Effector CD8-positive, alpha-beta T cell (primary cell): ENCODE data around the gene PRICKLE2.

ENCODE experiments used
- DNase-seq: peaks from one replicate; lab custom pipeline; 2025; lab: John Stamatoyannopoulos, UW

Gene PRICKLE2

GRCh38 chr3:64187065-64187959 is 38.0 kb downstream of the PRICKLE2 start:
- DNase-seq, result no peak

- DNase-seq, result no peak
Measured at GRCh38 chr3:64186667-64187064, 38.6 kb downstream of the PRICKLE2 start.

GRCh38 chr3:64185436-64185835 is 39.8 kb downstream of the PRICKLE2 start:
- DNase-seq, result no peak

DNA sequence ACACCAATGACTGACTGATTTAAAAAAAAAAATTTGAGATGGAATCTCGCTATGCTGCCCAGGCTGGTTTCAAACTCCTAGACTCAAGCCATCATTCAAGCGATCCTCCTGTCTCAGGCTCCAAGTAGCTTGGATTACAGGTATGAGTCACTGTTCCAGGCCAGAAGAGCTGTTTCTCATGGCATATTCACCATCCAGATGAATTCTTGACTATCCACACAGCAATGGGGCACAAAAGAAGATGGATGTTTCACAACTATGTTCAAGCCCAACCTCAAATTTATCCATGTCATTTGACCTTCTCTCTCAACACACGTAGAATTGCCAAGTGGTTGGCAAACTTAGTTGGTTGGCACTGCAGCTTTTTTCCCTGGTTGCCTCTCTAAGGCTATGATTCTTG is 40.6 kb downstream of the PRICKLE2 start:
- DNase-seq, result no peak

- DNase-seq, result no peak
Measured at GRCh38 chr3:64179860-64180259, 45.4 kb downstream of the PRICKLE2 start.

- no peak for DNase-seq
Measured at GRCh38 chr3:64179249-64179648, 46.0 kb downstream of the PRICKLE2 start.

- no peak for DNase-seq
Measured at GRCh38 chr3:64178419-64178818, 46.8 kb downstream of the PRICKLE2 start.

- DNase-seq, result no peak
Measured at GRCh38 chr3:64176461-64176996, 48.7 kb downstream of the PRICKLE2 start.

DNA sequence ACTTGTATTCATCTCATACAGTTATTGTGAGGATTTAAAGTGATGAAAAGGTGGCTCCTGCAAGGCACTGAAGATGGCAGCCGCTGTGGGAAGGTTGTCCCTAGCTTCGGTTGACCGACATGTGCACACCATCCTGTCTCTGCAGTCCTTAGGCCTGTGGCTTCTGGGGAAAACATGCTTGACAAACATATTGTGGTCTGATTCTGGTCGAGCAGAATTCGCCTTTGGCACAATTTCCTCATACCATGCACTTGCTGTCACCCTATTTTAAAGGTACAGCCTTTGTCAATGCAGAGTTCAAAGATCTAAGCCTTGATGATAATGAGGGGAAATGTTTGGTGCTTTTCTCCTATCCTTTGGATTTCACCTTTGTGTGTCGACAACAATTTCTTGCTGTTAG is 50.9 kb downstream of the PRICKLE2 start:
- DNase-seq, result no peak

- no peak for DNase-seq
Measured at GRCh38 chr3:64173563-64173962, 51.7 kb downstream of the PRICKLE2 start.

GRCh38 chr3:64170270-64170669 is 55.0 kb downstream of the PRICKLE2 start:
- no peak for DNase-seq

DNA sequence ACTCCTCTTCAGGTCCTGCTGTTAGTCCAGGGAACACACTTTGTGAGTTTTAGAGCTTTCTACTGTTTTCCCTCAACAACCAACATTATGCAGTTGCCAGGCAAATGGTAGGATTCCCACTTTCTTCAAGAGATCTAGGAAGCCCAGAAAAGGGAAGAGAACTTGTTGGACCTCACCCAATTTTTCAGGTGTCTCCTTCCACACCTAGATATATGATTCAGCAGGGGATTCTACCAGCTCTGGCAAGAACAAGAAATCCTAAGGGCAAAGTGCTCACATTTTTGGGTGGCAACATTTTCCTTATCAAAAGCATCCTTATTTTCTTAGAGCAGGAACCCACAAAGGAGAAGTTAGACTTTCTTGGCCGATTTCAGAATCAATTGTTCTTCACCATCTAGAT is 57.4 kb downstream of the PRICKLE2 start:
- DNase-seq, result no peak

GRCh38 chr3:64167351-64167750 is 57.9 kb downstream of the PRICKLE2 start:
- no peak for DNase-seq

GRCh38 chr3:64166584-64167162 is 58.6 kb downstream of the PRICKLE2 start:
- no peak for DNase-seq

DNA sequence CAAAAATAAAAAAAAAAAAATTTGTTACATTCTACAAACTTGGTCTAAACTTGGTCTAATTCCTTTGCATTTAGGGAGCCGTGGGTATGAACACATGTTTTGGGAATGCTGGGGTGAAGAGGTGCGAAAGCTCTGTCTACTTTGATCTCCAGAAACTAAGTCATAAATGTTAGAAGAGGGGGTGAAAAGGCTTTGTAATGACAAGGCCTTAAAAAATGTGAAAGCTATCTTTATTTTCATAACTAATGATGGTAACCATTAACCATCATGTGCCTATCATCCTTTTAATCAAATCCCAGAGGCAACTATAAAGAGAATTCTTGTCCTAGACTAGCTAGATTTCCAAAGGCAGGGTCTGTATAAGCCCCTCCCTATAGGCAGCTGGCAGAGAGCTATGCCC is 60.9 kb downstream of the PRICKLE2 start:
- no peak for DNase-seq

DNA sequence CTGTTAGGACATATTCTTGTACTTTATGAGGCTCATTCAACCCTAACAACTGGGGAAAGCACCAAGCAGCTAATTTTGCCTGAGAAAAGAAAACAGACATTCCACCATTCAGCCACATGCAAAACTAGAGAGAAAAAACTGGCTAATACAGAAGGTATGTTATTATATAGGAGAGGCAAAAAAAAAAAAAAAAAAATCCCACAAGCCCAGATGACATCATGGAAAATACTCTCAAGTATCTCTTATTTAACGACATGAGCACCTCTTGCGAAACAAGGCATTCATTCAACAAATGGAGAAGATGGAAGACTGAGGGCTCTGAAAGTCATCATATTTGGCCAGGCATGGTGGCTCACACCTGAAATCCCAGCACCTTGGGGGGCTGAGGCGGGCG is 61.5 kb downstream of the PRICKLE2 start:
- no peak for DNase-seq

DNA sequence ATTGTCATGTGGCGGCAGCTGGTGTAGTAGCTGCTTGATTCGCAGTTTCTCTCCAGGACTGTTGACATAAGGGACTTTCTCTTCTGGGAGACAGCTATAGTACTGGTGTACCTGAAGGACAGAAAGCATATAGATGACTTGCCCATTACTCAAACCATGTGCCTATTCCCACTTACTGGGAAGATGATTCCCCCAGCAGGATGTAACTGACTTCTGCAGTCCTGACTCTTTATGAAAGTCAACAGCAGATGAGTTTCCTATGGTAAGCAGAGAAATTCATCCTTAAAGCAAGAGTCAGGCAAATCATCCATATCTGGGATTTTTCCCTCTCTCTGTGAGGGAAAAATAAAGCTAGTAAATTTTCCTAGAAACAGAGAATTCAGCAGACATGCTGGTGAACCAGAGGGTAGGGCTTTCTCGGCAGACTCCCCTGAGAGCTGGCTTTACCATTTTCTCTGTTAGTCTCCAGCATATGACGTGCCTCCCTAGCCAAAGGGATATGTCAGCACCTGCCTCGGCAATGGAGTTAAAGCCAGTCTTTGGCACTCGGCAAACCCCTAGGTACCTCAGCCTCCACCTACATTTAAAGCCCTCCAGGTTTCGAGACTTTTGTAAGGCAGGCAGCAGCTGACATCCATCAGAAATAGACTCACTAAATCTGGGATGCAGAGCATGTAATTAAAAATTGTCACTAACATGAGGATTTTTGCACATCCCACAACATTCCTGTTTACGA is 62.1 kb downstream of the PRICKLE2 start:
- no peak for DNase-seq

DNA sequence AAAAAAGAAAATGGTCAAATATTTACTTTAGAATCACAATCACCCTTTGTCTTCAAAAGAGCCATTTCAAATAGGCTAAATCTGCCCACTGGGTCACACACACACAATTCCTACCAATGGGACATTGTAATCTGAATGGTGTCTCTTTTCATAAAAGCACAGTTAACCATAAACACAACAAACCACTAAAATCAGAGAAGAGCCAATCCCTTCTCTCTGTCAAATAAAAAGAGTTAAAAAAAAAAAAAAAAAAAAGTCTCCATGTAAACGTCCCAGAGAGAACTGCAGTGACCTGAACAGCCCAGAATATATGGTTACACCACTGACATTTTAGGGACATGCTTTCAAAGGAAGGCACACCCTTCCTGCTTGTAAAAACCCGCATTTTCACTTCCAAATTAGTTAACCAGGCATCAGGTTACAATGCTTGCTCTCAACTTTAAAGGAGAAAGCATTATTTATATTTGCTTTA is 63.7 kb downstream of the PRICKLE2 start:
- DNase-seq, result no peak

GRCh38 chr3:64160000-64160695 is 65.1 kb downstream of the PRICKLE2 start:
- no peak for DNase-seq

GRCh38 chr3:64158334-64158733 is 66.9 kb downstream of the PRICKLE2 start:
- no peak for DNase-seq

DNA sequence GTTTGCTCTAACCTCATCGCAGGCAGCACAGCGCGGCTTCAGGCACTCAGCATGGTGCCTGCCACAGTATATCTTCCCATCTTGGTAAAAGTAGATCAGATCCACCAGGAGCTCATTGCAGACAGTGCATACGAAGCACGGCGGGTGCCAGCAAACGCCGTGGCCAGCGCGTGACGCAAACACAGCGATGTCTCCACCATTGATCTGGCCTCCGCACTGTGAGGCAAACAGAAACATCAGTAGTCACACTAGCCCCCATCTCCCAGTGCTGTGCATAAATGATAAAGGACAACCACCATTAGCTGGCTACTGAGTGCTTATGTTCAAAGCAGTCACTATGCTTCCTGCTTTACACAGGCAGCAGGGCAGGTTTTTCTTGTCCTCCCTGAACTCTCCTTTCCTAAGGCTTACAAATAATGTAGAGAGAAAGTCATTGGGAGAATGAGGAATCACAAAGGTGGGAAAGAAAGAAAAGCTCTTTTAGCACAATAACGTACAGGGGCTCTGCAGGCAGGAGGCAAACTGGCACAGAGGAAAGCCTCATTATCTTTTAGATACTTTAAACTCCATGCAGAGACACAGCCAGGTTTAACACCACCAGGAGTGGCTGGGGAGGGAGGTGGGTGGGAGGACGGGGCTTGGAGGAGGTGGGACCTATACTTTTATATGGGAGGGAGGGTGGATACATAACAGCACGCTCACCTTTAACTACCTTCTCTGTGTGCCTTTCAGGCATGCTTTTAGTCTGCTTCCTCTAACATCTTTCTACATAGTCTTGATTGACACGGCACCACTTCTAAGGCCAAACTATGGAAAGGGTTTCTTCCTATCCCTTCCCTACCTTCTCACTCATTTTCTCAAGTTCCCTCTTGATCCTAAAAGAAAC is 67.9 kb downstream of the PRICKLE2 start:
- no peak for DNase-seq
